HG03280 (cell line): ENCODE data around the gene HMOX1.
A peak's percentile ranks its signal among the peaks of the same experiment; 100 is the strongest.

Experiments used
- ATAC-seq: cut with Tn5 transposase; IDR thresholded peaks from one replicate; pipeline ENCODE4 v1.9.1; 2021; ENCODE audit warnings: mild to moderate bottlenecking, moderate library complexity; ENCODE audit not compliant: unreplicated experiment

HMOX1 gene, protein sequence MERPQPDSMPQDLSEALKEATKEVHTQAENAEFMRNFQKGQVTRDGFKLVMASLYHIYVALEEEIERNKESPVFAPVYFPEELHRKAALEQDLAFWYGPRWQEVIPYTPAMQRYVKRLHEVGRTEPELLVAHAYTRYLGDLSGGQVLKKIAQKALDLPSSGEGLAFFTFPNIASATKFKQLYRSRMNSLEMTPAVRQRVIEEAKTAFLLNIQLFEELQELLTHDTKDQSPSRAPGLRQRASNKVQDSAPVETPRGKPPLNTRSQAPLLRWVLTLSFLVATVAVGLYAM

DNA sequence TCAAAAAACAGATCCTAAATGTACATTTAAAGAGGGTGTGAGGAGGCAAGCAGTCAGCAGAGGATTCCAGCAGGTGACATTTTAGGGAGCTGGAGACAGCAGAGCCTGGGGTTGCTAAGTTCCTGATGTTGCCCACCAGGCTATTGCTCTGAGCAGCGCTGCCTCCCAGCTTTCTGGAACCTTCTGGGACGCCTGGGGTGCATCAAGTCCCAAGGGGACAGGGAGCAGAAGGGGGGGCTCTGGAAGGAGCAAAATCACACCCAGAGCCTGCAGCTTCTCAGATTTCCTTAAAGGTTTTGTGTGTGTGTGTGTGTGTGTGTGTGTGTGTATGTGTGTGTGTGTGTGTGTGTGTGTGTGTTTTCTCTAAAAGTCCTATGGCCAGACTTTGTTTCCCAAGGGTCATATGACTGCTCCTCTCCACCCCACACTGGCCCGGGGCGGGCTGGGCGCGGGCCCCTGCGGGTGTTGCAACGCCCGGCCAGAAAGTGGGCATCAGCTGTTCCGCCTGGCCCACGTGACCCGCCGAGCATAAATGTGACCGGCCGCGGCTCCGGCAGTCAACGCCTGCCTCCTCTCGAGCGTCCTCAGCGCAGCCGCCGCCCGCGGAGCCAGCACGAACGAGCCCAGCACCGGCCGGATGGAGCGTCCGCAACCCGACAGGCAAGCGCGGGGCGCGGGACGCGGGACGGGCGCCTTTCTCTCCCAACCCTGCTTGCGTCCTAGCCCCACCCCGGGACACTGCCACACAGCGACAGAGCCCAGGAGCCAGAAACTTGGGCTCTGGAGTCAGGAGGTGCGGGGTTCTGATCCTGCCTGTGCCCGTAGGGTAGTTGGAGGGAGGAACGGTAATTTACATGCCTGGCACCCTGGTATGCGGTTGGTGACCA lies at the start of gene HMOX1:
HMOX1 (plus strand) TSS at position 560 of the 887 bp plus-strand sequence; CDS start at position 638, 78 bp downstream.
- peak; percentile 54 for ATAC-seq

DNA sequence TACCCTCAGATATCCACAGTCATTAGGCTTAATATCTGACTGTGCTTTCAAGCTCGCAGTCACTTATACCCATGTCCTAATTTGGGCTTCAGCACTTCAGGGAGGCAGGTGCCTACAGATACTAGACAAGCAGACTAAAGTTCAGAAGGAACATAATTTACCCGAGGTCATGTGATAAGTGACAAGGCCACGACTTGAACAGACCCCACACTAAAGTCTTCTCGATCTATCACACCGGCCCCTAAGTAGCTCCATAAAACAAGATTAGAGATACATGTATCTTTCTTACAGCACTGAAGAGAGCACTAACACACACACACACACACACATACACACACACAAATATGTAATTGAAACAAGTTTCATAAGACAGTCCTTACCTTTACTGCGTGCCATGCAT lies 48.6 kb upstream of the HMOX1 start:
- no peak for ATAC-seq

DNA sequence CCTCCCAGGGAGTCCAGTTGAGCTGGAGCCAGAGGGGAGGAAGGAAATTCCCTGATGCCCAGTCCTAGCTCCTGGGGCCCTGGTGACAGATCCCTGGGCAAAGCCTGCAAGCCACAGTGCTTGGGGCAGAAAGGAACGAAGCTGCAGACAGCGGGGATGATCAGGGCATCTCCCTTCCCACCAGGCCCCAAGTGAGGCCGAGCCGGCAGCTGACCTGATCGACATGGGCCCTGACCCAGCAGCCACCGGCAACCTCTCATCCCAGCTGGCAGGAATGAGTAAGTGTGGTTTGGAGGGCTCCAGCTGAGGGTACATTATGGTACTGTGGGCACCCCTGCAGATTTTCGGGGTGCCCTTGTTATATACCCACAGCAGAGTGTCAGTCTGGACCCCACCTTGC lies 47.7 kb upstream of the HMOX1 start:
- ATAC-seq: no peak

DNA sequence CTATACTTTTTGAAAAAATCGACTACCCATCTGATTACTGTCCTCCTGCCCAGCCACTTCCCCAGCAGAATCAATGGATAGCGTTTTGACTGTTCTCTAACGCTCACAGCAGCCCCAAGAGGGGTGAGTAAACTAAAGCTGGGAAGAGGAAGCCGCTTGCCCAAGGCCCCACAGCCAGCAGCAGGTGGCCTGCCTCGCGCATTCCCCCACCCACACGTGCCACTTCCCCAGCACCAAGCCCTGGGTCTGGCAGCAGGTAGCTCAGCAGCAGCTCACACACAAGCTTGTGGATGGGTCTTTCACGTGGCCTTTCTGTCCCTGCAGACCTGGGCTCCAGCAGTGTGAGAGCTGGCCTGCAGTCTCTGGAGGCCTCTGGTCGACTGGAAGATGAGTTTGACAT lies 46.9 kb upstream of the HMOX1 start:
- no peak for ATAC-seq

DNA sequence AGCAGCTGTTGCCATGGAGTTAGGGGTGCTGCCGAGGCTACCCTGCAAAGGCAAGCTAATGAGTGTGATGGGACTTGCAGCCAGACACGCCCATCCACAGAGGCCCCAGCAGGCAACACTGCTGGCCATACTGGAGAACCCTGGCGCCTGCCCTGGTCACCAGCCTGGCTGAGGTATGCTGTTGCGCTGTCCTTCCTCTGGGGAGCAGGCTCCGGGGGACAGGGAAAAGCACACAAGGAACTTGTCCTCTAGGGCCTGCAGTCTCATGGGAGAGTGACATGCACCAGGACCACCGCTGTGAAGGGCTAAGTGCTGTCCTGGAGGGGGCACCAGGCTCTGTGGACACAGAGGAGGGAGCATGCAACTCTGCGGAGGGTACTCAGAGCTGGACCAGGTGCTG lies 45.4 kb upstream of the HMOX1 start:
- no peak for ATAC-seq

DNA sequence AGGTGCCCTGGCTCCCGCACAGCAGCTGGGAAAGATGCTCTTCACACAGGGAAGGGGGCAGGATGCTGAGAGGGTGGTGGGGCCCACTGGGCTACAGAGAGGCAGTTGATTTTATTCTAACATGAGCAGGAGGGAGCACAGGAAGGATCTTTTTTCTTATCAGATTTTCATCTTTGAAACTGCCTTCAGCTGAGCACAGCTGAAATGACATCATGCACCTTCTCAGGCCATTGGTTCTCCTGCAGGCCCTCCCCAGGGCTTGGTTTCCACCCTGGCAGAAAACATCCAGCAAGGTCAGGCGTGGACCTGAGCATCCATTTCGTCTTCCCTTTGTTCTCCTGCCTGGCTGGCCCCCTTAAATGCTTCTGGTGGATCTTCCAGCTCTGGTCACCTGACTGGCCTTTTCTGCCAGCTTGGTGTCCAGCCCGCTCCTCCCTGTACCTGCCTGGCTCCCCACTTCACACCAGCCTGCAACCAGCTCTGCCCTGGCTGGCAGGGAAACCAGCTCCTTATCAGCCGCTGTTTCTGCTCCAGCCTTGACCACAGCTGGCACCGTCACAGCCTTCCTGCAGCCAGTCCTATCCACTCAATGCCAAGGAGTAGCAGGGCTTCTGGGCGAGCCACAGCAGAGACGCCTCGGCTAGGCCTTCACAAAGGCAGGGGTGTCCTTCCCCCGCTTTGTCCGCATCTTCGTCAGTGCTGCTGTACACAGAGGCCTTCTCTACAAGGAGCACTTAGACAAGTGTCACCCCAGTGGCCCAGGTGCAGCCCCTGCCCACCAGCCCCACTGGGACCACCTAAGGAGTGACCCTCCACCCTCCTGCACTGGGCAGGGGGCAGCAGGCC lies 44.7 kb upstream of the HMOX1 start:
- ATAC-seq: no peak

DNA sequence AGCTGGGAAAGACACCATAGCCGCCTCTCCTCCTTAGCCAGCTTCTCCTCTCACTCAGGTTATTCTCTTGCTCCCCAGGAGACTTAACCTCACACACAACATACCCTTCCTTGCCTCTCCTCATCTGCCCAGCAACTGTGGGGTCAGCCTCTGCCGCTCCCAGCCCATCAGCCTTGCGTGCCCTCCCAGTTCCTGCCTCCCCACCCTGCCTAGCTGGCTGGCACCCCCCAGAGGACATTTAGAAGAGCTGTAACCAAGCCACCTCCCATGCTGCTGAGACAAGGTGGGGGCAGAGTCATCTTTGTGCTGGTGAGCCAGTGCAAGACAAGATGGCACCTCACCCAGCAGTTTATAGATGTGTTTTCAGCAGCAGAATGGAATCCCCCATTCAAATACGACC lies 43.0 kb upstream of the HMOX1 start:
- ATAC-seq: no peak

DNA sequence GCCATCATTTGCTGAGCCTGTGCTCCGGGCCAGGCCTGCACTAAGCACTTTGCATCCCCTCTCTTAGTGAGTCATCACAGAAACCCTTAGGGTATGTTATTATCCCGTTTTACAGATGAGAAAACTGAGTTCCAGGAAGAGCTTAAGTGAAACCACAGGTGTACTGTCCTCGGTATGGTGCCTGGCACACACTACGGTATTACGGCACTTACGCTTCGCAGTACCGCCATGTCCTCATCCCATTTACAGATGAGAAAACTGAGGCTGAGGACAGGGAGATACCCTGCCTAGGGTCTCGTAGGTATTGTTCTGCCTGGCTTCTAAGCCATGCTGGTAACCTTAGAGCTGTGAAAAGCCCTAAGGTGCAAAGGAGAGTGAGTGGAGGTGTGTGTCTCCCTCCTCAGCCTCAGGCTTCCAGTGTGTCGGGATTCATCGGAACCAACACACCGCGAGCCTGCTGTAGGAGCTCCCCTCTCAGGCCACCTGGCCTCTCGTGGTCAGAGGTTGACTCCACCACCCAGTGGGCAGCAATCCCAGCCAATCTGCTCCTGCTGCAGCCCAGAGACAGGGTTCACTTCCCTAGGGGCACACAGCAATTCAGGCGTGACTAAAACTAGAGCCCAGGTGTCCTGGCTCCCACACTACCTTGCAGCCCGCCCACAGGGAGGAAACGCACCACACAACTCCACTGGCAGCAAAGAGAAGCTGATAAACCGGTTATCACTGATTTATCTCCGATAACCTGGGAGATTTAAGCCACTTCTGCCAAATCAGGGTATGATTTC lies 39.6 kb upstream of the HMOX1 start:
- no peak for ATAC-seq

DNA sequence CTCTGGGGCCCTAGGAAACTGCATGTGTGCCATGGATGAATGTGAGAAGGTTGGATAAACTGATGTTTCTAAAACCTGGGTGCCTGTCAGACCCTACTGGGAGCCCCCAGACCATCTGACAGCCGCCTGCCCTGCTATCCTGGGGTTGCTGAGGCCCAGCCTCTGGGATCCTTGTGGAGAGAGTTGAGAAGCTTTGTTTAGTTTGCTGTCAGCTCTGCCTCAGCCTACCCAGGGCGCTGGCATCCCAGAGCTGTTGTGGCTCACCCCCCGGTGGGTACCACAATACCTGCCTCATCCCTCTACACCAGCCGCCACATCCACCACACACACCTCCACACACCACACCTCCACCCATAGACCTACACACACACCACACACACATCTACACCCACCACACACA lies 38.5 kb upstream of the HMOX1 start:
- no peak for ATAC-seq

DNA sequence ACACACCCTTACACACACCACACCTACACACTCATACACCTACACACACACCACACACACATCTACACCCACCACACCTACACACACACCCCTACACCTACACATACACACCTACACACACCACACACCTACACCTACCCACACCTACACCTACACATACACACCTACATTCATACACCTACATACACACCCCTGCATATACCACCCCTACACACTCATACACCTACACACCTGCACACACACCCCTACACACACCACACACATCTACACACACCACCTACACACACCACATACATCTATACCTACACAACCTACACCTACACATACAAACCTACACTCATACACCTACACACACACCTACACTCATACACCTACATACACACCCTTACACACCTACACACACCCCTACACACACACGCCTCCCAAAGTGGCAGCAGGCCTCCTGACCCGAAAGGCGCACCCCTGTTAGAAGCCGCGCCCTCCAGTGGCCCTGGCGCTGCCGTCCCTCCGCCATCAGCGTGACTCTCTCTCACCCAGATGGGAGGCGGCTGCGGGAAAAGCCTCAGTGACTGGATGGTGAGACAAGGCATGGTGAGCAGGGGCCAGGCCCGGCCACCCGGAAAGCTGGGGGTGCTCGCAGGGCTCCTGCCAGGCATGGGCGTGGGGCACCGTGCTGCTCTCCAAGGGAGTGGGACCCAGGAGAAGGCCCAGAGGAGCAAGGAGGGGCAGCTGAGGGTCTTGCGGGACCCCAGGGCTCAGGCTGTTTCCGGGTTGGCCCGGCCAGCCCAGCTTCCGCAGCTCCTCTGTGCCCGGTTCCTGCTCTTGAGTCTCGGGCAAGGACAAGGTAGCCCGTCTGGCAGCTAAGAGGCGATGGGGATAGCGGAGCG lies 37.0 kb upstream of the HMOX1 start:
- ATAC-seq: no peak

DNA sequence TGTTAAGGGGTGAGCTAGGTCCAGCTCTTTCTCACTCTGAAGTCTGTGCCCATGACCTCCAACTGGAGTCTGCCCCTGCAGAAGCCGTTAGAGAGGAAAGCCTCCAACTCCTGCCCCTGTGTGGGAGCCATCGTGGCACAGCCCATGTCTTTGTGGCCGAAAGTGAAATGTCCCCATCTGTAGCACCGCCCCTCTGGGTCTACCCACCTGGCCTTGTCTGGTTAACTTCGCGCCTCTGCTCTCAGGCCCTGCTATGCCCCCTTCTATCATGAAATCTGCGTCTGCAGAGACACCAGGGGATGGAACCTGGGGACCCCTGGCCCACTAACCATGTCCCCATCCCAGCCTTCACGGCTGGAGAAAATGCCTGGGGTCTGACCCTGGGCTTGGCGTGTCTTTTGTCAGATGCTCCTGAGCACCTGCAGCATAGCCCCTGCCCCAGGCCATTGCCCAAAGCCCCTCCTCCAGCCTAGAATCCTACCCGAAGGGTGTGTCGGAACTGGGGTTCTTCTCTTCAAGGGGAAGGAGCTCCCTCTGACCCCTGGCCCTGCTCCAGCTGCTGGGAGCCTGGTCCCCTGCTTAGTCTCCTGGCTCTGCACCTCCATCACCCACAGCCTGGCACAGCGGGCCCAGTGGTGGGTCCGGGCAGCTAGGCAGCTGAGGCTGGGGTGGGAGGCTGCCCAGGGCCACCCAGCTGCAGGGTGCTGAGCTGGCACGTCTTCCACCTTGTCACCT lies 35.8 kb upstream of the HMOX1 start:
- ATAC-seq: no peak

DNA sequence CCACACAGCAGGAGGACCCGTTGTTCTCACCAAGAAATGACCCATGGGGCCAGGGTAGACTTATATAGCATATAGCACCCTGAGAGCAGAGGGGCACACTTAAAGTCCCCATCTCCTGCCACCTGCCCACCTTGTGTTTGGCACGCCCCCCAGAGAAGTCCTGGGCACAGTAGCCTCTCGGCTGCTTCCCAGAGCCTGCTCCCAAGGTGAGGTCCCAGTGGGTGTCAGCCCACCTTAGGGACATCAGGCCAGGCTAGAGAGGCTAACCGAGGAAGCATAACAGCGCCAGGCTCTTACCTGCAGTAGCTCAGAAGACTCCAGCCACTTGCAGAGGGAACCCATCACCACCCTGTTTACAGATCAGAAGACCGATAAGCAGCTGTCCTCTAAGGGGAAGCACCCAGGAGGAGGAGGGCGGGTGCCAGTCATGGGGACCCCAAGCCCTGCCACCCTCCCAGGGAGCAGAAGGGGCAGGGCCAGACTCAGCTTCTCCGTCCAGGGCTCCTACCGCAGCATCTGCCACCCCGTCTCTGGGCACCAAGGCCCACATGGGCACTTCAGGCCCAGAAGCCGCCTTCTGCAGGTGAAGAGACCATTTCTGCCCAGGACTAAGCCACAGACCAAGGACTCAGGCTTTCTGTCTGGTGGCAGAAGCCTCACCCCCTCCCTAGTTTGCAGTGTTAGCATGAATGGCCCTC lies 34.9 kb upstream of the HMOX1 start:
- ATAC-seq: no peak

DNA sequence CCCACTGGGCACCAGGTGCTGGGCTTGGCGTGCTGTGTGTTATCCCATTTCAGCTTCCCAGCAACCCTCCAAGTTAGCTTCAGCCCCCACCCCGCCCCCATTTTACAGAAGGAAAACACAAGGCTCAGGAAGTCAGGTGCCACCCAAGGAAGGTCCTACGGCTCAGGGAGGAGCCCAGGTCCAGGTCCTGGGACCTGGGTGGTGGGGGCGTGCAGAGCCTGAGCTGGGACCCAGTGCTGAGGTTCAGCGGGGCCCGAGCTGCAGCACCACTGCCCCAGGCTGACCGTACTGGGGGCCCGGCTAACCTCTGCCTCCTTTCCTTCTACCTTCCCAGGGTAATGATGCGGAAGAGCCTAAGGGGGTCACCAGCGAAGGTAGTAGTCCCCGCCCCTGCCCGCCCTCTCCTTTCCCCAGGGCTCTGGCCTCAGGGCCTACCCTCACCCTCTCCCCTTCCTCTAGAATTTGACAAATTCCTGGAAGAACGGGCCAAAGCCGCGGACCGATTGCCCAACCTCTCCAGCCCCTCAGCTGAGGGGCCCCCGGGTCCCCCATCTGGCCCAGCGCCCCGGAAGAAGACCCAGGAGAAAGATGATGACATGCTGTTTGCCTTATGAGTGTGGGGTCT lies 34.2 kb upstream of the HMOX1 start:
- no peak for ATAC-seq

DNA sequence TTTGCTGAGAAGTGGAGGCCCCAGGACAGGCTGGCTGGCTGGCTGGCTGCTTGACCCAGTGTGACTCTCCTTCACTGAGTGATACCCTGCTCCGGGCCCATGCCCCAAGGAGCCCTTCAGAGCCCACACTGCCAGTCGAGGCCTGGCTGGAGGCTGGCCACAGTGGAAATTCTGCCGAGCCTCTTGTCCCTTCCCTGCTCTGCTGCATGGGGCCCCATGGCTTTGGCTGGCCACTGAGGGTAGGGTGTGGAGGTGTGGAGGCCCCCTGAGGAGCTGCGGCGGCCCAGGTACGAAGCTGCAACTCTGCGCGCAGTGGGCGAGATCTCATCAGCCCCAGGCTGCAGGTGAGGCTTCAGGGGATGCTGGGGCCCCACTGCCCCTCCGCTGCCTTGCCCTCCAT lies 33.4 kb upstream of the HMOX1 start:
- ATAC-seq: no peak

DNA sequence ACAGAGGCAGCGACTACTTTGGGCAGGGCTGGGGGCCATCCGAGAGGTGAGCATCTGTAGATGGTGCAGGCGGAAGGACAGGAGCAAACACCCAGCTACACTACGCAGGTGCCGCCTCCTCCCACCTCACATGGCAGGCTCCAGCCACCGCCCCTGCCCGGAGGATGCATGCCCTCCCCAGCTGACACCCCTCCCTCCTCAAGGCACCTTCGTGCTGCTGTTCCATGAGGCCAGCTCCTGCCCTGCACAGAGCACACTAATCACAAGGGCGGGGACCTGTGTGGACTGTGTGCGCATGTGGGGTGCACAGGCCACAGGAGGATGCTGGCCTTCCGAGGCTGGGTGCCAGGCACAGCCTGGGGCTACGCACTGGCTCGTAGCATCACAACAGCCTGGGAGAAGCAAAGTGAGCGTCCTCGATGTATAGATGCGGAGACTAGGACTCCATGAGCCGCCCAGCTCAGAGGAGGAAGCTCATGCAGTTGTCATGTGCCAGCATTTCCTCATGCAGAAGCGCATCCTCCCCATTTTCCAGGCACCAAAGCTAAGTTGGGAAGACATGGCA lies 32.8 kb upstream of the HMOX1 start:
- ATAC-seq: no peak

DNA sequence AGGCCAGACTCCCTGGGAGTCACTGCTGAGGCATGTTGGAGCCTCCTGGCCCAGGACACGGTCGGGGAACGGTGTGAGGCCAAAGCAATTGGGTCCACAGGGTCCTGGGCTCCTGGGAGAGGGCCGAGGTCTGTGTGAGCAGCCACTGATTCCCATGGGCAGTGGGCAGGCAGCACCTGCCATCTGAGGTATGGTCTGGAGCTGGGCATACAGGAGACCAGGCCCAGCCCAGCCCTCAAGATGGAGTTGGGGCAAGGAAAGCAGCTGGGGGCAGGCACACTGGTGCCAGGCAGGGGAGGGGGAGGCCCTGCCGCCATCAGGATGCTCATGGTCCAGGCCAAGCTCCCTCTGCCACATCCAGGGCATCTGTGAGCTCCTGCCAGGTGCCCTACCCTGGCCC lies 32.2 kb upstream of the HMOX1 start:
- ATAC-seq: no peak

DNA sequence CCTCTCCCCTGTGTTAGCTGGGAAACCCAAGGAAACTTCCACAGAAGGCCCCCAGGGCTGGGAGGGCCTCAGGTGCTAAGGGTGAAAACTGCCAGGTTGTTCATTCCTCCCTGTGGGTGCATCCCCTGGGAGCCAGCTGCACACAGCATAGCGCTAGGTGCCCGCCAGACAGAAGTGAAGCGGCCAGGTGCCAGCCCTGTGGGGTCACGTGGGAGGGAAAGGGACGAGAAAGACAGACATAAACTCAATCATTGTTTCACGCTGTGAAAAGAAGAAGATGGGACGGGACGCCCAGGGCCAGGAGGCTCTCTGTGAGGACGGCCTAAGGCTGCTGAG lies 31.6 kb upstream of the HMOX1 start:
- ATAC-seq: no peak
